HepG2 (cell line): ENCODE measurements around the gene PAX4. TPM values are rescaled to one million over a fixed set of nuclear protein-coding genes. Genes with fewer than 3 reads are reported as not detected.

ENCODE experiments used
- ARNT2 ChIP-seq: sonication (generic); formaldehyde crosslinking; IDR thresholded peaks from 2 replicates; pipeline ENCODE4 v1.8.0; 2022; ENCODE audit warnings: mild to moderate bottlenecking, low read depth, missing genetic modification reagents, moderate library complexity
- DPF2 ChIP-seq: sonication (generic); formaldehyde crosslinking; IDR thresholded peaks from 2 replicates; pipeline ENCODE4 v1.4.0; 2020; ENCODE audit warnings: mild to moderate bottlenecking, low read depth, missing genetic modification reagents, borderline replicate concordance
- KAT7 ChIP-seq: IDR thresholded peaks from 2 replicates; pipeline ENCODE4 v1.6.1; 2018; ENCODE audit warnings: borderline replicate concordance, missing compliant biosample characterization
- PAXIP1 ChIP-seq: sonication (generic); formaldehyde crosslinking; conservative IDR thresholded peaks from 2 replicates; pipeline ENCODE4 v1.4.0; 2020; ENCODE audit warnings: mild to moderate bottlenecking, missing genetic modification reagents, moderate library complexity
- SMAD9 ChIP-seq: sonication (generic); formaldehyde crosslinking; IDR thresholded peaks from 2 replicates; pipeline ENCODE4 v1.5.1; 2020; ENCODE audit warnings: mild to moderate bottlenecking, missing genetic modification reagents
- SNAPC2 ChIP-seq: sonication (generic); formaldehyde crosslinking; IDR thresholded peaks from 2 replicates; pipeline ENCODE4 v1.8.1; 2022; ENCODE audit warnings: mild to moderate bottlenecking, missing genetic modification reagents
- SRSF1 ChIP-seq: fragments of 200-400 bp; formaldehyde crosslinking; optimal IDR thresholded peaks from 2 replicates; pipeline ENCODE3; 2017; ENCODE audit warnings: mild to moderate bottlenecking, low read depth, low read length, moderate library complexity
- ZBTB49 ChIP-seq: sonication (generic); formaldehyde crosslinking; IDR thresholded peaks from 2 replicates; pipeline ENCODE4 v1.4.0; 2020; ENCODE audit warnings: missing genetic modification reagents, borderline replicate concordance
- ZNF230 ChIP-seq: sonication (generic); formaldehyde crosslinking; IDR thresholded peaks from 2 replicates; pipeline ENCODE4 v1.4.0; 2020; ENCODE audit warnings: mild to moderate bottlenecking, missing genetic modification reagents
- ZNF251 ChIP-seq: sonication (generic); formaldehyde crosslinking; IDR thresholded peaks from 2 replicates; pipeline ENCODE4 v1.9.0; 2021; ENCODE audit warnings: mild to moderate bottlenecking, missing genetic modification reagents
- ZNF510 ChIP-seq: sonication (generic); formaldehyde crosslinking; IDR thresholded peaks from 2 replicates; pipeline ENCODE4 v1.4.0; 2020; ENCODE audit warnings: low read depth, mild to moderate bottlenecking, missing genetic modification reagents
- ZNF557 ChIP-seq: sonication (generic); formaldehyde crosslinking; IDR thresholded peaks from 2 replicates; pipeline ENCODE4 v1.4.0; 2020; ENCODE audit warnings: missing genetic modification reagents
- ZNF563 ChIP-seq: sonication (generic); formaldehyde crosslinking; IDR thresholded peaks from 2 replicates; pipeline ENCODE4 v1.8.0; 2022; ENCODE audit warnings: mild to moderate bottlenecking, moderate library complexity, missing genetic modification reagents
- ZNF646 ChIP-seq: sonication (generic); formaldehyde crosslinking; IDR thresholded peaks from 2 replicates; pipeline ENCODE4 v1.9.0; 2021; ENCODE audit warnings: mild to moderate bottlenecking, missing genetic modification reagents
- polyA plus RNA-seq, 8 experiments: library from polyadenylated mRNA; depleted of rRNA in 3 of 8; stranded (reverse) in 7 of 8; unstranded in 1 of 8; fragments of >200 nt; fragmentation: Illumina TruSeq in 4 of 8; extraction: Trizol in 4 of 8; gene quantifications; 2 replicates each; pipeline versions ENCODE4 v1.2.1 to v1.2.3, GENCODE V29; 2011 to 2016; ENCODE audit warnings: low read depth in 4 of 8, missing spikeins in 1 of 8, mixed read lengths in 1 of 8; ENCODE audit not compliant: insufficient read depth in 1 of 8
- total RNA-seq, 5 experiments: library from RNA; depleted of rRNA; stranded (reverse); fragments of >200 nt; fragmentation: Illumina TruSeq; extraction: Trizol; gene quantifications; 2 replicates each; pipeline ENCODE4 v1.2.3, GENCODE V29; 2016; ENCODE audit warnings: low read depth in 1 of 5
- TF ChIP-seq, protein P1 (sequence below): sonication (generic); formaldehyde crosslinking; IDR thresholded peaks from 2 replicates; pipeline ENCODE4 v1.5.1; 2020; ENCODE audit warnings: mild to moderate bottlenecking, missing genetic modification reagents, borderline replicate concordance

Gene PAX4
- total and polyA plus RNA-seq, 2 of the 13 experiments (the other 11 are each of a cell fraction or from before 2014, with no cell fraction given): not detected

DNA sequence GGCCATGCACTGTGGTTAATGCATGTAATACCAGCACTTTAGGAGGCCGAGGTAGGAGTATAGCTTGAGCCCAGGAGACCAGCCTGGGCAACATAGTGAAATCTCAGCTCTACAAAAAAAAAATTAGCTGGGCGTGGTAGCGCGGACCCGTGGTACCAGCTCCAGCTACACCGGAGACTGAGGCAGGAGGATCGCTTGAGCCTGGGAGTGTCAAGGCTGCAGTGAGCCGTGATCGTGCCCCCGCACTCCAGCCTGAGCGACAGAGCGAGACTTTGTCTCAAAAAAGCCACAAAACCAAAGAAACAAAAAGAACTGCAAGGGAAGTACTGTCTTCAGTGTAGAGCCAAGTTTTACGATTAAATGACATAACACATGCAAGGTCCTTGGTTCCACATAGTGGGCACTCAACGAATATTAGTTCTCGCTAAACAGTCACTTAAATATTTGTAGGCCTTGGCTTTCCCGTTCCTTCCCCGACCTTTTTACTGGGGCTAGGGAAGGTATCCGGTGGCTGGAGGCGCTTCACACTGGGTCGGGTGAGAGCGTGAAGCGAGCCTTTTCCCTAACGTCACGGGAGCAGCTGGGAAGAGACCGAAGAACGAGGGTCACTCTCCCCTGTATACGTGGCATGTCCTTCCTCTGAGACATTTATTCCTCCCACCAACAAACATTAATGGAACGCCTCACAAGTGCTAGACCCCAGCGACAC lies 33.1 kb upstream of the PAX4 start (continued):
- TF ChIP-seq ZNF646 (no peak), SNAPC2 (CRISPR knock-in tag) (0 out of 2 replicates have a peak, but pooled peaks have one; percentile 34), ZNF557 (CRISPR knock-in tag) (no peak), SRSF1 (no peak), KAT7 (no peak), ARNT2 (CRISPR knock-in tag) (no peak), ZNF251 (CRISPR knock-in tag) (no peak), ZNF510 (CRISPR knock-in tag) (no peak), ZNF230 (no peak), PAXIP1 (no peak), ZBTB49 (CRISPR knock-in tag) (no peak), DPF2 (CRISPR knock-in tag) (no peak), SMAD9 (CRISPR knock-in tag) (no peak), ZNF563 (CRISPR knock-in tag) (0 out of 2 replicates have a peak, but pooled peaks have one; percentile 12)
- TF ChIP-seq, protein P1, sequence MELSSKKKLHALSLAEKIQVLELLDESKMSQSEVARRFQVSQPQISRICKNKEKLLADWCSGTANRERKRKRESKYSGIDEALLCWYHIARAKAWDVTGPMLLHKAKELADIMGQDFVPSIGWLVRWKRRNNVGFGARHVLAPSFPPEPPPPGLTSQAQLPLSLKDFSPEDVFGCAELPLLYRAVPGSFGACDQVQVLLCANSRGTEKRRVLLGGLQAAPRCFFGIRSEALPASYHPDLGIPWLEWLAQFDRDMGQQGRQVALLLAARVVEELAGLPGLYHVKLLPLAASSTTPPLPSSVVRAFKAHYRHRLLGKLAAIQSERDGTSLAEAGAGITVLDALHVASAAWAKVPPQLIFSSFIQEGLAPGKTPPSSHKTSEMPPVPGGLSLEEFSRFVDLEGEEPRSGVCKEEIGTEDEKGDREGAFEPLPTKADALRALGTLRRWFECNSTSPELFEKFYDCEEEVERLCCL (CRISPR knock-in tag): no peak
